Suprapubic skin (tissue), 4 donors: ENCODE data around the gene DIPK2B.

Experiments used
- CTCF ChIP-seq, 2 donors: fragments of 200-600 bp in 1 of 2; fragments of 450-650 bp in 1 of 2; sonication (generic) in 1 of 2; IDR thresholded peaks; one replicate each; pipeline ENCODE4 v1.5.1; 2016 to 2019; ENCODE audit warnings: antibody characterized with exemption in 2 of 2, mild to moderate bottlenecking in 1 of 2, moderate library complexity in 1 of 2
- EP300 ChIP-seq: sonication (generic); formaldehyde crosslinking; IDR thresholded peaks from one replicate; pipeline ENCODE4 v1.6.1; 2017; ENCODE audit warnings: antibody characterized with exemption
- POLR2A ChIP-seq, 2 donors: fragments of 450-650 bp; IDR thresholded peaks; one replicate each; pipeline ENCODE4 v1.6.1; 2017; ENCODE audit warnings: antibody characterized with exemption in 2 of 2, mild to moderate bottlenecking in 2 of 2, moderate library complexity in 2 of 2
- POLR2AphosphoS5 ChIP-seq, 3 donors: sonication (generic); formaldehyde crosslinking; IDR thresholded peaks; one replicate each; pipeline ENCODE4 v1.6.1; 2017; ENCODE audit warnings: antibody characterized with exemption in 3 of 3

GRCh38 chrX:45164021-45164621, 36.6 kb downstream of the DIPK2B start:
- TF ChIP-seq CTCF (IDR thresholded peaks at IDR 0.05): no peak
- no peak for TF ChIP-seq POLR2AphosphoS5 (IDR thresholded peaks at IDR 0.05)
- no peak for TF ChIP-seq POLR2A (IDR thresholded peaks at IDR 0.05)
- no peak for TF ChIP-seq EP300
